NCI-H1105 treated with DMSO at 0.1 percent for 48 hours (cell line): Measurements from ENCODE around the gene ACADSB.

Source experiments
- DNase-seq: peaks from one replicate; lab custom pipeline; 2025; lab: John Stamatoyannopoulos, UW

The ACADSB gene

GRCh38 chr10:123100030-123100762, 91.4 kb downstream of the ACADSB start:
- no peak for DNase-seq

- no peak for DNase-seq
These were observed 93.1 kb downstream of the ACADSB start for GRCh38 chr10:123101872-123102271.

- no peak for DNase-seq
These were observed 93.9 kb downstream of the ACADSB start for GRCh38 chr10:123102673-123103072.

- peak; percentile 19 for DNase-seq
These were observed 95.1 kb downstream of the ACADSB start for GRCh38 chr10:123103944-123104343.
